DMS53 (cell line): ENCODE results near the gene FCN1.

Experiments used
- DNase-seq: peaks from one replicate; lab custom pipeline; 2025; lab: John Stamatoyannopoulos, UW

FCN1 gene

GRCh38 chr9:134913713-134914500 is 3.8 kb downstream of the FCN1 start:
- DNase-seq = no peak

- DNase-seq = no peak
Measured at GRCh38 chr9:134913041-134913712, 4.5 kb downstream of the FCN1 start.

GRCh38 chr9:134912126-134912840 is 5.4 kb downstream of the FCN1 start:
- DNase-seq = no peak

- no peak for DNase-seq
Measured at GRCh38 chr9:134909511-134910481, 7.9 kb downstream of the FCN1 start.

GRCh38 chr9:134908524-134909309 is 9.0 kb downstream of the FCN1 start:
- DNase-seq = no peak

GRCh38 chr9:134902936-134903335 is 14.8 kb downstream of the FCN1 start:
- no peak for DNase-seq

GRCh38 chr9:134899818-134900217 is 17.9 kb downstream of the FCN1 start:
- no peak for DNase-seq

GRCh38 chr9:134899168-134899567 is 18.5 kb downstream of the FCN1 start:
- DNase-seq = no peak

GRCh38 chr9:134898319-134898718 is 19.4 kb downstream of the FCN1 start:
- DNase-seq = no peak

GRCh38 chr9:134897584-134898170 is 20.0 kb downstream of the FCN1 start:
- DNase-seq = no peak

GRCh38 chr9:134896834-134897583 is 20.7 kb downstream of the FCN1 start:
- DNase-seq = no peak

- no peak for DNase-seq
Measured at GRCh38 chr9:134895908-134896833, 21.5 kb downstream of the FCN1 start.

- no peak for DNase-seq
Measured at GRCh38 chr9:134895567-134895907, 22.2 kb downstream of the FCN1 start.

GRCh38 chr9:134895097-134895496 is 22.6 kb downstream of the FCN1 start:
- no peak for DNase-seq

- no peak for DNase-seq
Measured at GRCh38 chr9:134894136-134894860, 23.4 kb downstream of the FCN1 start.

- no peak for DNase-seq
Measured at GRCh38 chr9:134892820-134893420, 24.8 kb downstream of the FCN1 start.

- no peak for DNase-seq
Measured at GRCh38 chr9:134892221-134892620, 25.5 kb downstream of the FCN1 start.

GRCh38 chr9:134891713-134892112 is 26.0 kb downstream of the FCN1 start:
- no peak for DNase-seq
